Right atrium auricular region (tissue), 2 donors: ENCODE results near the gene HS6ST2. TPM values are rescaled to one million over a fixed set of nuclear protein-coding genes. Genes with fewer than 3 reads are reported as not detected.

Experiments used
- DNase-seq: peaks from one replicate; pipeline ENCODE4 v3.0.0-alpha.2; 2019; ENCODE audit warnings: low spot score
- H3K27ac ChIP-seq, 2 donors: fragments of 200-600 bp; sonication (generic); 1 replicate in 1 of 2; 2 replicates in 1 of 2; pipeline ENCODE4 v1.5.1; 2016 to 2019
- H3K27me3 ChIP-seq, 2 donors: fragments of 200-600 bp; sonication (generic); one replicate each; pipeline versions ENCODE4 v1.5.1 to v1.6.0; 2017 to 2019
- H3K36me3 ChIP-seq: fragments of 200-600 bp; sonication (generic); one replicate; pipeline ENCODE4 v1.5.1; 2016
- H3K4me1 ChIP-seq, 2 donors: fragments of 200-600 bp; sonication (generic); one replicate each; pipeline versions ENCODE4 v1.5.1 to v1.6.0; 2017 to 2019
- H3K4me3 ChIP-seq, 2 donors: fragments of 200-600 bp; sonication (generic); 1 replicate in 1 of 2; 2 replicates in 1 of 2; pipeline ENCODE4 v1.5.1; 2017 to 2019; ENCODE audit warnings: mild to moderate bottlenecking in 1 of 2, moderate library complexity in 1 of 2
- H3K9me3 ChIP-seq, 2 donors: fragments of 200-600 bp; sonication (generic); one replicate each; pipeline ENCODE4 v1.5.1; 2019
- total RNA-seq, 2 donors: library from RNA; depleted of rRNA; stranded (reverse); fragments of >200 nt; gene quantifications; one replicate each; pipeline ENCODE4 v1.1.0, GENCODE V29; 2016
- TF ChIP-seq, protein P1 (sequence below), 2 donors: fragments of 200-600 bp; sonication (generic); IDR thresholded peaks; one replicate each; pipeline ENCODE4 v1.5.1; 2019; ENCODE audit warnings: antibody characterized with exemption in 2 of 2

The HS6ST2 gene
- total RNA-seq, 2 donors from 2014 or later, result 0.26 to 0.39 TPM

DNA sequence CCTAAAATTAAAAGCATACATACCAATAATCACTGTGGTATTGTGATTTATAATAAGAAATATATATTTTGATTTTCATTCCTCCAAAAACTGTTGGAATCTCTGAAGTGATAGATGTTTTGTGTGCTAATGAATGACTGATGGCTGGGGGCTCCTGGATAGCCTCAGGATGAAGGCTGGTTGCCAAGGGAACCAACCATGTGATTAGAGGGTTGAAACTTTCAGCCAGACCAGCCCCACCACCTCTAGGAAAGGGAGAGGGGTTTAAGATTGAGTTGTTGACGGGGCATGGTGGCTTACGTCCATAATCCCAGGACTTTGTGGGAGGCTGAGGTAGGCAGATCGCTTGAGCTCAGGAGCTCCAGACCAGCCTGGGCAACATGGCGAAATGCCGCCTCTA lies 34.0 kb downstream of the HS6ST2 start:
- no peak overlapping the region for H3K4me3 ChIP-seq
- no peak for DNase-seq
- H3K27ac ChIP-seq, result no peak overlapping the region
- TF ChIP-seq, protein P1, sequence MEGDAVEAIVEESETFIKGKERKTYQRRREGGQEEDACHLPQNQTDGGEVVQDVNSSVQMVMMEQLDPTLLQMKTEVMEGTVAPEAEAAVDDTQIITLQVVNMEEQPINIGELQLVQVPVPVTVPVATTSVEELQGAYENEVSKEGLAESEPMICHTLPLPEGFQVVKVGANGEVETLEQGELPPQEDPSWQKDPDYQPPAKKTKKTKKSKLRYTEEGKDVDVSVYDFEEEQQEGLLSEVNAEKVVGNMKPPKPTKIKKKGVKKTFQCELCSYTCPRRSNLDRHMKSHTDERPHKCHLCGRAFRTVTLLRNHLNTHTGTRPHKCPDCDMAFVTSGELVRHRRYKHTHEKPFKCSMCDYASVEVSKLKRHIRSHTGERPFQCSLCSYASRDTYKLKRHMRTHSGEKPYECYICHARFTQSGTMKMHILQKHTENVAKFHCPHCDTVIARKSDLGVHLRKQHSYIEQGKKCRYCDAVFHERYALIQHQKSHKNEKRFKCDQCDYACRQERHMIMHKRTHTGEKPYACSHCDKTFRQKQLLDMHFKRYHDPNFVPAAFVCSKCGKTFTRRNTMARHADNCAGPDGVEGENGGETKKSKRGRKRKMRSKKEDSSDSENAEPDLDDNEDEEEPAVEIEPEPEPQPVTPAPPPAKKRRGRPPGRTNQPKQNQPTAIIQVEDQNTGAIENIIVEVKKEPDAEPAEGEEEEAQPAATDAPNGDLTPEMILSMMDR (IDR thresholded peaks at IDR 0.05), result no peak
- no peaks in the 10 kb centered on the region for H3K9me3 ChIP-seq
- no peaks in the 10 kb centered on the region for H3K36me3 ChIP-seq
- no peaks in the 10 kb centered on the region for H3K4me1 ChIP-seq
- no peaks in the 10 kb centered on the region for H3K27me3 ChIP-seq

DNA sequence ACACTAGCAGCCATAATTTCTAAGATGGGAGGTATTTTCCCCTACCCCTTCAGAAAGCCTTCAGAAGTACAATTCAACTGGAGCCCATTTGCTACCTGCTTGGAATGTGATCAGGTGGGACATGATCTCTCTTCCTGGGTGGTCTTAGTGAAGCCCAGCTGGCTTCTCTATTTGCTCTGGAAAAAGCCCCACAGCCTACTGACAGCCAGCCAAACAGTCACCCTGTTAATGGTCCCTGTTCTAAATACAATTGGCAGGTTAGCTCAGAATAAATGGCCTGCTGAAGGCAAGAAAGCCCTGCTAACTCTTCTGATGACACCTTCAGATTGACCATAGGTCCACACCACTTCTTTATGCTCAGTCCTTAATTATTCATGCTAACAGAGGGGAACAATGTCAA lies 39.9 kb downstream of the HS6ST2 start:
- Histone ChIP-seq H3K36me3 (no peaks in the 10 kb centered on the region), H3K27me3 (no peaks in the 10 kb centered on the region), H3K4me3 (no peak overlapping the region), H3K27ac (no peak overlapping the region), H3K9me3 (no peaks in the 10 kb centered on the region), H3K4me1 (no peaks in the 10 kb centered on the region)
- DNase-seq, result no peak
- TF ChIP-seq, protein P1 (IDR thresholded peaks at IDR 0.05), result no peak

DNA sequence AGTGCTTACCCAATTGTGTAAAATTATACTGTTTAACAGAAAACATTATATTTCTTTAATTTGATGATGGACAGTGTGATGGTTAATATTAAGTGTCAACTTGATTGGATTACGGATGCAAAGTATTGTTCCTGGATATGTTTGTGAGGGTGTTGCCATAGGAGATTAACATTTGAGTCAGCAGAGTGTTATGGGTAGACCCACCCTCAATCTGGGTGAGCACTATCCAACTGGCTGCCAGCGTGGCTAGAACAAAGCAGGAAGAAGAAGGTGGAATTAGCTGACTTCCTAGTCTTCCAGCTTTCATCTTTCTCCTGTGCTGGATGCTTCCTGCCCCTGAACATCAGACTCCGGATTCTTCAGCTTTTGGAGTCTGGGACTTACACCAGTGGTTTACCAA lies 42.1 kb downstream of the HS6ST2 start:
- H3K27ac ChIP-seq, result no peak overlapping the region
- H3K27me3 ChIP-seq, result no peaks in the 10 kb centered on the region
- TF ChIP-seq, protein P1 (IDR thresholded peaks at IDR 0.05), result no peak
- no peaks in the 10 kb centered on the region for H3K4me1 ChIP-seq
- no peaks in the 10 kb centered on the region for H3K36me3 ChIP-seq
- DNase-seq, result no peak
- peaks cover 0 to 7% of the 10 kb centered on the region in 2 donors for H3K9me3 ChIP-seq
- no peak overlapping the region for H3K4me3 ChIP-seq

DNA sequence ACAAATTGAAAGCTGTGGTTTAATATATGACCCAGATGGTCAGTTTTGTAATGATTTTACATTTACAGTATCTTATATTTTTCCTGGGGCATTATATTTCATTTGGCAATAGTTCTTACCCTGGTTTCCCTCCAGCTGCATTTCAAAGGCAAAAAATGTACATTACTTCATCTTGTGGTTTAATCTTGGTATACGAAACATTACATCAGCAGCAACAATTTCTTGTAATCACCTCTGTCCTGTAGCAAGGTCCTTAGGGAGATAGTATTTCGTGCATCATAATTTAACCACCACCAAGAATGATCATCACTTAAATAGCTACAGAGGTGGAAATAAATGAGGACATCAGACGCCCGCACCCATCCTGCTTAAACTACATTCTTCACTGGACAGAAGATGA lies 48.8 kb downstream of the HS6ST2 start:
- Histone ChIP-seq H3K4me1 (no peaks in the 10 kb centered on the region), H3K27ac (no peak overlapping the region), H3K36me3 (no peaks in the 10 kb centered on the region), H3K27me3 (no peaks in the 10 kb centered on the region), H3K9me3 (peaks cover 0 to 7% of the 10 kb centered on the region in 2 donors), H3K4me3 (no peak overlapping the region)
- no peak for DNase-seq
- TF ChIP-seq, protein P1 (IDR thresholded peaks at IDR 0.05), result no peak

DNA sequence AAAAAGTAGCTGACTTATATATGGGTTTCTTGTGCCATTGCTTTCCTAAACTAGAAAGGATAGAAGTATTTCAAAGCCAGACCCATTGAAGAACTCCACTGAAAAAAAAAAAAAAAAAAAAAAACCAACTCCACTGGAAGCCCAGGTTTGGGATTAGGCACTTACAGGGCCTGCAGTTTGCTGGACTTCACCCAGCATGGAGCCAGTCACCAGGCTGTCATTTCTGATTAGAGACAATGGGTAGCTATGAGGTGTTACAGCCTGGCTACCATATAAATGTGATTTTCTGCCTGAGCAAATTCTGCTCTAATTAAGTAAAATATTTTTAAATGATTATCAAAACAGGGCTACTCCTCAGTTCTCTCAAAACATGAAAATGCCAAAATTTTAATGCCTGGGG lies 49.5 kb downstream of the HS6ST2 start:
- no peaks in the 10 kb centered on the region for H3K27me3 ChIP-seq
- no peak for DNase-seq
- no peaks in the 10 kb centered on the region for H3K36me3 ChIP-seq
- H3K4me1 ChIP-seq, result no peaks in the 10 kb centered on the region
- TF ChIP-seq, protein P1 (IDR thresholded peaks at IDR 0.05), result no peak
- no peak overlapping the region for H3K4me3 ChIP-seq
- H3K9me3 ChIP-seq, result peaks cover 0 to 7% of the 10 kb centered on the region in 2 donors
- H3K27ac ChIP-seq, result no peak overlapping the region

DNA sequence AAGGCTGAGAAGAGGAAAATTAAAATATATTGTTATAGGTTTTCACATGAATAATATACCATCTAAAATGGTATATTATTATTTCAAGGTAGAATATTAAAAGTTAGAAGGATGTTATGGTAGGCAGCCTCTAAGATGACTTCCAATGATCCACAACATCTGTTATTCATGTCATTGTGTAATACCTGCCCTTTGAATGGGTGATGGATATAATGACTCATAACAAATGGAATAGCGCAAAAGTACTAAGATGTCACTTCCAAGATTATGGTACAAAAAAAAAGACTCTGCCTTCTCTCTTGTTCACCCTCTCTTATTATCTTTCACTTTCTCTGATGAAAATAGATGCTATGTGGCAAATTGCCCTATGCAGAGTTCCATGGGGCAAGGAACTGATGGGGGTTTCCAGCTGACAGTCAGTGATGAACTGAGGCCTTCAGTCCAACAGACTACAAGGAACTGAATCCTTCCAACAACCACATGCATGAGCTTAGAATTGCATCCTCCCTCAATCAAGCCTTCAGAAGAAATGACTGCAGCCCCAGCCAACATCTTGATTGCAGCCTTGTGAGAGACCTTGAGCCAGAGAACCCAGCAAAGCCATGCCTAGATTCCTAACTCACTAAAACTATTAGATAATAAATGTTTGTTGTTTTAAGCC lies 57.7 kb downstream of the HS6ST2 start:
- Histone ChIP-seq H3K36me3 (no peaks in the 10 kb centered on the region), H3K9me3 (no peaks in the 10 kb centered on the region)

More for the DNA sequence above, 57.7 kb downstream of the HS6ST2 start:
- Histone ChIP-seq H3K4me3 (no peak overlapping the region), H3K27ac (no peak overlapping the region), H3K4me1 (no peaks in the 10 kb centered on the region), H3K27me3 (no peaks in the 10 kb centered on the region)
- TF ChIP-seq, protein P1 (IDR thresholded peaks at IDR 0.05), result no peak
- DNase-seq, result no peak
